H9 (cell line): ENCODE results near the gene RGS16. TPM values are rescaled to one million over a fixed set of nuclear protein-coding genes. Genes with fewer than 3 reads are reported as not detected.

ENCODE experiments used
- DNase-seq: peaks from one replicate; pipeline ENCODE4 v3.0.0-alpha.2; 2017
- H2AFZ ChIP-seq: one replicate; pipeline ENCODE4 v1.6.1; 2013; ENCODE audit warnings: mild to moderate bottlenecking, low read length, control low read depth, moderate library complexity
- H2AK5ac ChIP-seq: 2 replicates; pipeline ENCODE4 v1.6.1; 2013; ENCODE audit warnings: low read length, control low read depth, mixed read lengths; ENCODE audit not compliant: insufficient read length
- H2BK120ac ChIP-seq: one replicate; pipeline ENCODE4 v1.6.1; 2013; ENCODE audit warnings: low read depth, mild to moderate bottlenecking, low read length, control low read depth, inconsistent platforms; ENCODE audit not compliant: poor library complexity, severe bottlenecking
- H2BK12ac ChIP-seq: 2 replicates; pipeline ENCODE4 v1.6.1; 2013; ENCODE audit warnings: low read length, control low read depth, mixed read lengths, low read depth; ENCODE audit not compliant: insufficient read length
- H2BK15ac ChIP-seq: 2 replicates; pipeline ENCODE4 v1.6.1; 2013; ENCODE audit warnings: low read depth, low read length, control low read depth
- H2BK20ac ChIP-seq: one replicate; pipeline ENCODE4 v1.6.1; 2013; ENCODE audit warnings: low read depth, mild to moderate bottlenecking, low read length, control low read depth, inconsistent platforms; ENCODE audit not compliant: poor library complexity, severe bottlenecking
- H2BK5ac ChIP-seq: 2 replicates; pipeline ENCODE4 v1.6.1; 2013; ENCODE audit warnings: low read length, control low read depth, mixed read lengths; ENCODE audit not compliant: insufficient read length
- H3K14ac ChIP-seq: 2 replicates; pipeline ENCODE4 v1.6.1; 2013; ENCODE audit warnings: low read length, control low read depth; ENCODE audit not compliant: insufficient read depth
- H3K18ac ChIP-seq: 2 replicates; pipeline ENCODE4 v1.6.1; 2013; ENCODE audit warnings: low read depth, mild to moderate bottlenecking, mixed read lengths, low read length, control low read depth; ENCODE audit not compliant: insufficient read length
- H3K23ac ChIP-seq: 2 replicates; pipeline ENCODE4 v1.6.1; 2013; ENCODE audit warnings: low read length, control low read depth, mixed read lengths, low read depth; ENCODE audit not compliant: insufficient read length
- H3K23me2 ChIP-seq: 2 replicates; pipeline ENCODE4 v1.6.1; 2013; ENCODE audit warnings: low read depth, mild to moderate bottlenecking, mixed read lengths, low read length, control low read depth; ENCODE audit not compliant: insufficient read length, poor library complexity, severe bottlenecking
- H3K27ac ChIP-seq: 2 replicates; pipeline ENCODE4 v1.5.1; 2013; ENCODE audit warnings: low read length, control low read depth, mixed read lengths, low read depth; ENCODE audit not compliant: insufficient read length
- H3K27me3 ChIP-seq: 2 replicates; pipeline ENCODE4 v1.6.1; 2013; ENCODE audit warnings: low read length, control low read depth, inconsistent platforms; ENCODE audit not compliant: insufficient read depth
- H3K4ac ChIP-seq: 2 replicates; pipeline ENCODE4 v1.6.1; 2013; ENCODE audit warnings: low read depth, mild to moderate bottlenecking, control low read depth, inconsistent platforms, low read length, moderate library complexity
- H3K4me1 ChIP-seq: 2 replicates; pipeline ENCODE4 v1.6.1; 2013; ENCODE audit warnings: low read length, control low read depth, inconsistent platforms; ENCODE audit not compliant: insufficient read depth
- H3K4me2 ChIP-seq: 2 replicates; pipeline ENCODE4 v1.6.1; 2013; ENCODE audit warnings: low read length, control low read depth, mixed read lengths; ENCODE audit not compliant: insufficient read length, insufficient read depth
- H3K56ac ChIP-seq: 2 replicates; pipeline ENCODE4 v1.6.1; 2013; ENCODE audit warnings: low read depth, mild to moderate bottlenecking, mixed read lengths, low read length, control low read depth; ENCODE audit not compliant: insufficient read length
- H3K79me1 ChIP-seq: 2 replicates; pipeline ENCODE4 v1.6.1; 2013; ENCODE audit warnings: low read depth, mild to moderate bottlenecking, moderate library complexity, low read length, control low read depth, inconsistent platforms; ENCODE audit not compliant: insufficient read depth, poor library complexity, severe bottlenecking
- H3K79me2 ChIP-seq: 2 replicates; pipeline ENCODE4 v1.6.1; 2013; ENCODE audit warnings: low read length, control low read depth, inconsistent platforms; ENCODE audit not compliant: insufficient read depth
- H3K9ac ChIP-seq: 2 replicates; pipeline ENCODE4 v1.6.1; 2013; ENCODE audit warnings: low read length, control low read depth, mixed read lengths; ENCODE audit not compliant: insufficient read length; ENCODE audit errors: extremely low read depth
- H3K9me3 ChIP-seq: one replicate; pipeline ENCODE4 v1.6.1; 2013; ENCODE audit warnings: low read depth, low read length, inconsistent platforms; ENCODE audit not compliant: control insufficient read depth
- H3T11ph ChIP-seq: one replicate; pipeline ENCODE4 v1.6.1; 2013; ENCODE audit warnings: mild to moderate bottlenecking, low read length, control low read depth, inconsistent platforms
- H4K20me1 ChIP-seq: one replicate; pipeline ENCODE4 v1.6.1; 2013; ENCODE audit not compliant: control insufficient read depth, insufficient read length, insufficient read depth
- H4K5ac ChIP-seq: 2 replicates; pipeline ENCODE4 v1.6.1; 2013; ENCODE audit warnings: low read depth, mild to moderate bottlenecking, mixed read lengths, low read length, control low read depth; ENCODE audit not compliant: insufficient read length
- H4K8ac ChIP-seq: replicated peaks from 2 replicates; pipeline ENCODE4 v1.6.1; 2013; ENCODE audit warnings: low read length, control low read depth, mixed read lengths, low read depth; ENCODE audit not compliant: insufficient read length
- H4K91ac ChIP-seq: 2 replicates; pipeline ENCODE4 v1.6.1; 2013; ENCODE audit warnings: low read depth, mild to moderate bottlenecking, moderate library complexity, mixed read lengths, low read length, control low read depth; ENCODE audit not compliant: insufficient read length
- H3K27ac Mint-ChIP-seq, 3 experiments: 2 replicates in 2 of 3; 3 replicates in 1 of 3; pipeline ENCODE4 v1.8.0; 2020 to 2021; ENCODE audit warnings: mixed read lengths in 3 of 3, mild to moderate bottlenecking in 1 of 3, moderate library complexity in 1 of 3
- H3K27me3 Mint-ChIP-seq: 2 replicates; pipeline ENCODE4 v1.8.0; 2021; ENCODE audit warnings: low read depth, mild to moderate bottlenecking, moderate library complexity, mixed read lengths
- H3K36me3 Mint-ChIP-seq, 3 experiments: 2 replicates in 2 of 3; 3 replicates in 1 of 3; pipeline ENCODE4 v1.8.0; 2020 to 2021; ENCODE audit warnings: low read depth in 3 of 3, mixed read lengths in 3 of 3; ENCODE audit not compliant: insufficient read depth in 1 of 3
- H3K4me1 Mint-ChIP-seq, 2 experiments: 2 replicates each; pipeline ENCODE4 v1.8.0; 2020; ENCODE audit warnings: mixed read lengths in 2 of 2
- H3K4me3 Mint-ChIP-seq, 2 experiments: 2 replicates in 1 of 2; 3 replicates in 1 of 2; pipeline ENCODE4 v1.8.0; 2020 to 2021; ENCODE audit warnings: mild to moderate bottlenecking in 2 of 2, mixed read lengths in 2 of 2, moderate library complexity in 1 of 2
- H3K9me3 Mint-ChIP-seq, 2 experiments: 2 replicates in 1 of 2; 3 replicates in 1 of 2; pipeline ENCODE4 v1.8.0; 2020; ENCODE audit warnings: mild to moderate bottlenecking in 2 of 2, mixed read lengths in 2 of 2, moderate library complexity in 1 of 2
- WGBS: extraction: QIAGEN DNeasy Blood & Tissue Kit; methylation state at CpG from one replicate; pipeline ENCODE4 v1.1.7; 2013; ENCODE audit warnings: missing lambda C conversion rate, low lambda C conversion rate, mixed read lengths; ENCODE audit not compliant: insufficient read length; ENCODE audit errors: extremely low coverage; 5-methylcytosine and 5-hydroxymethylcytosine counted together
- total RNA-seq: library from RNA; stranded (reverse); gene quantifications from 2 replicates; pipeline ENCODE4 v1.2.1, GENCODE V29; 2021
- TF ChIP-seq, protein P1 (sequence below): fragments of 200-600 bp; sonication (generic); conservative IDR thresholded peaks from 3 replicates; pipeline ENCODE4 v1.8.0; 2021; ENCODE audit warnings: antibody characterized with exemption, mild to moderate bottlenecking

The RGS16 gene
- total RNA-seq, 1 experiment from 2014 or later: 6.9 TPM

DNA sequence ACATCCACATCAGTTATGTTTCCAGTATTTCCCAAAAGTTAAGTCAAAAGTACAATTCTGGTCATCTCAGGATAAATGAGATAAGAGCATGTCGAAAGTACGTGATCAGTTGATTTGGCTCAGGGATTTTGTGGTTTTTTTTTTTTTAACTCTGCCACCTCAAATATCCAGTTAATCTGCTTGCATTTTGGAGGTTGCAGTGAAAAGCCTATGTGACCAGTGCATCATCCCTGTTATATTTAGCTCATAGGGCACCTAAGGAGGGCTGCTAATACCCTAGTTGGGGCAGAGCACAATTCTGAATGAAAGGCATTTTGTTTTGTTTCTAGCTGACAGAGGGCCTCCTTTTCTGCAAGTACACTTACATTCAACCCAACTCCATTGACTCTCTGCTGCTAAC is 31.7 kb upstream of the RGS16 start:
- Histone ChIP-seq H4K5ac (no peak overlapping the region), H3K27me3 (no peaks in the 10 kb centered on the region), H3K27ac (no peak overlapping the region), H2BK20ac (no peak overlapping the region), H3K4ac (no peak overlapping the region), H3K23me2 (no peaks in the 10 kb centered on the region), H3K18ac (no peak overlapping the region), H3K79me2 (no peaks in the 10 kb centered on the region), H3K9me3 (no peaks in the 10 kb centered on the region), H2BK15ac (no peak overlapping the region), H4K20me1 (no peaks in the 10 kb centered on the region), H2BK12ac (no peak overlapping the region), H3K23ac (no peak overlapping the region), H2BK5ac (no peak overlapping the region), H3K14ac (no peak overlapping the region), H3K56ac (no peak overlapping the region), H2AK5ac (no peak overlapping the region), H2BK120ac (no peak overlapping the region), H4K91ac (no peak overlapping the region), H3K4me1 (0 out of 2 replicates have a peak, but pooled peaks cover 3% of the 10 kb centered on the region), H4K8ac (no peak overlapping the region), H3K79me1 (no peaks in the 10 kb centered on the region), H2AFZ (no peak overlapping the region), H3K4me2 (no peak overlapping the region), H3K9ac (no peak overlapping the region), H3T11ph (no peak overlapping the region)
- no CpG with 5 or more reads among the region's 2 CpGs for WGBS
- Mint-ChIP-seq H3K27ac (no peak overlapping the region), H3K4me3 (no peak overlapping the region), H3K4me1 (peaks cover 16 to 27% of the 10 kb centered on the region in 2 experiments), H3K9me3 (no peaks in the 10 kb centered on the region), H3K27me3 (no peaks in the 10 kb centered on the region; the same call in 1 of the 2 replicates), H3K36me3 (no peaks in the 10 kb centered on the region)
- TF ChIP-seq, protein P1, sequence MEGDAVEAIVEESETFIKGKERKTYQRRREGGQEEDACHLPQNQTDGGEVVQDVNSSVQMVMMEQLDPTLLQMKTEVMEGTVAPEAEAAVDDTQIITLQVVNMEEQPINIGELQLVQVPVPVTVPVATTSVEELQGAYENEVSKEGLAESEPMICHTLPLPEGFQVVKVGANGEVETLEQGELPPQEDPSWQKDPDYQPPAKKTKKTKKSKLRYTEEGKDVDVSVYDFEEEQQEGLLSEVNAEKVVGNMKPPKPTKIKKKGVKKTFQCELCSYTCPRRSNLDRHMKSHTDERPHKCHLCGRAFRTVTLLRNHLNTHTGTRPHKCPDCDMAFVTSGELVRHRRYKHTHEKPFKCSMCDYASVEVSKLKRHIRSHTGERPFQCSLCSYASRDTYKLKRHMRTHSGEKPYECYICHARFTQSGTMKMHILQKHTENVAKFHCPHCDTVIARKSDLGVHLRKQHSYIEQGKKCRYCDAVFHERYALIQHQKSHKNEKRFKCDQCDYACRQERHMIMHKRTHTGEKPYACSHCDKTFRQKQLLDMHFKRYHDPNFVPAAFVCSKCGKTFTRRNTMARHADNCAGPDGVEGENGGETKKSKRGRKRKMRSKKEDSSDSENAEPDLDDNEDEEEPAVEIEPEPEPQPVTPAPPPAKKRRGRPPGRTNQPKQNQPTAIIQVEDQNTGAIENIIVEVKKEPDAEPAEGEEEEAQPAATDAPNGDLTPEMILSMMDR: no peak
- no peak for DNase-seq
